IPS-11a (cell line): ENCODE results near the gene OR51B6.
"Not testable (repeated sequence)": the region's sequence is repeated elsewhere in the genome, so short reads cannot be mapped to it uniquely, and the experiment has no call there.

Source experiments
- H3K4me3 ChIP-seq: one replicate; pipeline ENCODE4 v1.5.1; 2013; ENCODE audit warnings: low read depth, low read length, control low read depth

The OR51B6 gene, protein sequence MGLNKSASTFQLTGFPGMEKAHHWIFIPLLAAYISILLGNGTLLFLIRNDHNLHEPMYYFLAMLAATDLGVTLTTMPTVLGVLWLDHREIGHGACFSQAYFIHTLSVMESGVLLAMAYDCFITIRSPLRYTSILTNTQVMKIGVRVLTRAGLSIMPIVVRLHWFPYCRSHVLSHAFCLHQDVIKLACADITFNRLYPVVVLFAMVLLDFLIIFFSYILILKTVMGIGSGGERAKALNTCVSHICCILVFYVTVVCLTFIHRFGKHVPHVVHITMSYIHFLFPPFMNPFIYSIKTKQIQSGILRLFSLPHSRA

DNA sequence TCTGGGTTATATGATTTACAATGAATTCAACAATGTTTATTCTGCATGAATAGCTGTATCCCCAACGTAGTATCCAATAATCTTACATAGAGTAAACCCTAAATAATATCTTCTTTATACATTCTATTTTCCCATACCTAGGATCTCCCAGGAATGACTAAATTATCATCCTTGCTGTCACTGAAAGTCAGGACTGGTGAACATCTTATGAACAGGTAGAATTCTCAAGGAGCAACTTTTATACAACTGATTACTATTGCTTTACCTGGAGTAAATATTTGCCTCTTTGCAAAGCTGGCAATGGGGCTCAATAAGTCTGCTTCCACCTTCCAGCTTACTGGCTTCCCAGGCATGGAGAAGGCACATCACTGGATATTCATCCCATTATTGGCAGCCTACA is at the start of gene OR51B6:
Gene OR51B6 (plus strand): TSS at position 301 of the 400 bp plus-strand sequence. CDS start 0 bp downstream, at position 301.
- no peak within 1 kb of the TSS for H3K4me3 ChIP-seq

DNA sequence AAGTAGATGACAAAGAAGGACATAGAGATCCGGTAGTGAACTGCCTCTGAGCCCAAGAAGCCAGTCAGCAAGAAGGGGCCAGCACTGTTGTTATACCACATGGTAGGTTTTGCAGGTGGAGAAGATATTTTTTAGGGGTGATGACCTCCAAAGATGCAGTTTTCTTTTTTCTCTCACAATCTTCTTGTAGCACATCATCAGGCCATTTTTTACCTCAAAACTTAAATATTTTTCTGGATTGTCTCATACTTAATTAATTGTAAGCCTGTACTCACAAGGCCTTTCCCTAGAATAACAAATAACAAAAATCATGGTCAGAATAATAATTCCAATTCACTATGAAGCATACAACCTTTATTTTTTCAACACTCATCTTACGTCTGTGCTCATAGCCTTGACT is 49.5 kb upstream of the OR51B6 start, which contains the start of gene OR51B4:
Gene OR51B4 (minus strand): TSS at position 101 of the 400 bp plus-strand sequence. CDS start 0 bp downstream, at position 101.
- no peak within 1 kb of the TSS for H3K4me3 ChIP-seq

DNA sequence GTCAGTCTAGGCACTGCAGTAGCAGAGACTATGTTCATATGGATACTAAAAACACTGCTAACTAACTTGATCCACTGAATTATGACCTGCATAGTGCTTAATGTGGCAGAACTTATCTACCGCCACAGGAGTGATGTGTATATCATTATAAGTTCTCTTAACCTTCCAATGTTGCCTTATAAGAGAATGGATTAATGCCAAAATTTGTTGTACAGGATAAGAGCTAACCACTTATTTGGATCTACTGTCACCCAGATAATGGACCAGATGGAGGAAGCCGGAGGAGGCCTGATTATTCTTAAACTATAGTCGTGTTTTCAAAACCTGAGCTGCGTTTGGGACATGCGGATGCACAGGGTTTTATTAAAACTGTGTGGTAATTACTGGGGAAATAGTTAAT is 47.7 kb upstream of the OR51B6 start:
- no peak overlapping the region for H3K4me3 ChIP-seq

DNA sequence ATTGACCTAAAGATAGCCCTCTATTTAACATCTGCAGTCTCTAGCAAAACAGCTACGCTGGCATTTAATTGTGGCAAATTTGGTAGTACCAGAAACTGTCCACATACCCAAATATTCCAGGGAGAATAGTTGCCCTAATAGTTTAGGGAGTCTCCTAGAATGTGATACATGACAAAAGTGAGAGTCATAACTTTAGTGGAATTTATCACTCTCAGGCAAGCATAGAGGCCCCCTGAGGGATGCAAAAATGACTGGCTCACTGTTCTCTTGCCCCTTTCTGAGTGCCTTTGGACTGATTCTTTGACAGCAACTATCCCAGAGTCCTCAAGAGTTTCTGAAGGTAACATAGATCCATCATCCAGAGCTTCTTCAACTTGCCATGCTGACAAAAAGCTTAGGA is 47.3 kb upstream of the OR51B6 start:
- H3K4me3 ChIP-seq: no peak overlapping the region

DNA sequence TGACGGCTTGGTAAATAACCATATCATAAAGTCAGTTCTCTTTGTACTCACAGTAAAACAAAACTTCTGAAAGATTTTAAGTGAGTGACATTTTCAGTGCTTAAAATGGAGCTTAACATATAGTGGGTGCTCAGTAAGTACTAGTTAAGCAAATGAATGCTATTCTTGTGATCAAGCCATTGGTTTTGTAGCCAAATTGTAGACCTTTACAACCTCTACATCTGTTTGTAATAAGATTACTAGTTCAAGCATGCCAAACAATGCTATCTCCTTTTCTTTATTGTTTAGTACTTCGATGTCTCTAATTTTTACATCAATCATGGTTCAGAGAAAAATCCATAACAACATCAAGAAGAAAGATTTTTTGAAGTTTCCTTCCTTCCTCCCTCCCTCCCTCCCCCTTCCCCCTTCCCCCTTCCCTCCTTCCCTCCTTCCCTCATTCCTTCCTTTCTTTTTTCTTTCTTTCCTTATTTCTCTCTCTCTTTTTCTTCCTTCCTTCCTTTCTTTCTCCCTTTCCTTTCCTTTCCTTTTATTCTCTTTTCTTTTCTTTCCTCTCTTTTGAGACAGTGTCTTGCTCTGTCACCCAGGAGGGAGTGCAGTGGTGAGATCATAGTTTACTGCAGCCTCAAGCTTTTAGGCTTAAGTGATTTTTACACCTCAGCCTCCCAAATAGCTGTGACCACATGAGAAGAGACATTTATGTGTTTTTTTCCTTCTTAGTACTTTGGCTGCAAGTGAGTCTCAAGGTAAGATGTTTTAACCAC is 43.9 kb upstream of the OR51B6 start:
- H3K4me3 ChIP-seq: no peak overlapping the region

DNA sequence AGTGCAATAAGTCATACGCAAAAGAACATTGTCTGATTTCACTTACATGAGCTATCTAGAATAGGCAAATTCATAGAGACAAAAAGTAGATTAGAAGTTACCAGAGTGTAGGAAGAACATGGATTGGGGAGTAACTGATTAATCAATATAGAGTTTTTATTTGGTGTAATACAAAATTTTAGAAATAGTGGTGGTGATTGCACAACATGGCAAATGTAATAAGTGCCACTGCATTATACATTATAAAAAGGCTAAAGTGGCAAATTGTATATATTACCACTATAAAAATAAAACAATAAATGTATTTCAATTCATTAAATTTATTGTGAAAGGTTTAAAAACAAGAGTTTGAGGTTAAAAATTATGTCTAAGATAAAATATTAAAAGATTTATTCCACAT is 40.9 kb upstream of the OR51B6 start:
- no peak overlapping the region for H3K4me3 ChIP-seq

DNA sequence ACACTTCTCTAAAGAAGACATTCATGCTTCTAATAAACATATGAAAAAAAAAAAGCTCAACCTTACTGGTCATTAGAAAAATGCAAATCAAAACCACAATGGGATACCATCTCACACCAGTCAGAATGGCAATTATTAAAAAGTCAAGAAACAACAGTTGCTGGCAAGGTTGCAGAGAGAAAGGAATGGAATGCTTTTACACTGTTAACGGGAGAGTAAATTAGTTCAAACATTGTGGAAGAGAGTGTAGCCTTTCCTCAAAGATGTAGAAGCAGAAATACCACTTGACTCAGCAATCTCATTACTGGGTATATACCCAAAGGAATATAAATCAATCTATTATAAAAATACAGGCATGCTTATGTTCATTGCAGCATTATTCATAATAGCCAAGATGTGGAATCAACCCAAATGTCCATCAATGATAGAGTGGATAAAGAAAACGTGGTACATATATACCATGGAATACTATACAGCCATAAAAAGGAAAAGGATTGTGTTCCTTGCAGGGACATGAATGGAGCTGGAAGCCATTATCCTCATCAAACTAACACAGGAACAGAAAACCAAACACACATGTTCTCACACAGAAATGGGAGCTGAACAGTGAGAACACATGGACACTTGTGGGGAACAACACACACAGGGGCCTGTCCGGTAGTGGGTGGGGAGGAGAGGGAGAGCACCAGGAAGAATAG is 37.8 kb upstream of the OR51B6 start:
- not testable (repeated sequence) for H3K4me3 ChIP-seq

DNA sequence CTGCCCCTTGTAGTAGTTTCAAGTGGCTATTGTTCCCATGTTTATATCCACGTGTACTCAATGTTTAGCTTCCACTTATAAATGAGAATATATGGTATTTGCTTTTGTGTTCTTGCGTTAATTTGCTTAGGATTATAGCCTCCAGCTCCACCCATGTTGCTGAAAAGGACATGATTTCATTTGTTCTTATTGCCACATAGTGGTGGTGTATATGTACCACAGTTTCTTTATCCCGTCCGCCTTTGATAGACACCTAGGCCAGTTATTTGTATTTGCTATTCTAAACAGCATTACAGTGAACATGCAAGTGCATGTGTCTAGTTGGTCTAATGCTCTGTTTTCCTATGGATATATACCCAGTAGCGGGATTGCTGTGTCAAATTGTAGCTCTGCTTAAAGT is 34.0 kb upstream of the OR51B6 start:
- H3K4me3 ChIP-seq: no peak overlapping the region

DNA sequence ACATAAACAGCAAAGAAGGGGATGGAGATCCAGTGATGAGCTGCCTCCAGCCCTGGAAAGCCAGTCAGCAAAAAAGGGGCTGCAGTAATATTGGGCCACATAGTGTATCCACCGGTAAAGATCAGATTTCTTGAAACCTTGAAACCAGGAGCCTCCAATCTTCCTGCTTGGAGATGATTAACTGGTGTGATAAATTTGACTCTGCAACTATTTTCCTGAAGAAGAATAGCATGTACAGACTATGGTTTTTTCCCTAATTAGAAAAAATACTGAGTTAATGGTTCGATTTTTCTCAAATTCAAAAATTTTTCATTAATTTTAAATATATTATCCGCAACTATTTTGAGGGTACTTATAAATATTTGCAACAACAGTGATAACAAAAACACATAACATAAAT is 27.1 kb upstream of the OR51B6 start, which contains the start of gene OR51B2:
Gene OR51B2 (minus strand): TSS at position 101 of the 400 bp plus-strand sequence. CDS start 0 bp downstream, at position 101.
- no peak within 1 kb of the TSS for H3K4me3 ChIP-seq

DNA sequence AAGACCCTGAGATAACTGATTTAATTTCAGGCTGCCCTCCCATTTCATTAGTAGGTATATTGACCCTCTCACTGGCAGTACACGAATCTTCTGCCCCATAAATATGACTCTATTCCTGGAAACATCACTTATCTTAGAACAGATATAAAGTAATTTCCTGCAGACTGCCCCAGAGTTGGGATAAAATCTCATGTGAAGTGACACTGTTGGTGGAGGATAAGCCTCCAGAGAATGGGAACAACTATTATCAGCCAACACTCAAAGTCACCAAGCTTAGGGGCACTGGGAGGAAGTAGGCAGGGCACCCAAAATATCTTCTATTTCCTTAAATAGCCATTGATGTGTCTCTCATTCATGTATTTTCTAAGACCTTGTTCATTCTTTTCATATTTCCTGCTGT is 16.1 kb upstream of the OR51B6 start:
- no peak overlapping the region for H3K4me3 ChIP-seq

DNA sequence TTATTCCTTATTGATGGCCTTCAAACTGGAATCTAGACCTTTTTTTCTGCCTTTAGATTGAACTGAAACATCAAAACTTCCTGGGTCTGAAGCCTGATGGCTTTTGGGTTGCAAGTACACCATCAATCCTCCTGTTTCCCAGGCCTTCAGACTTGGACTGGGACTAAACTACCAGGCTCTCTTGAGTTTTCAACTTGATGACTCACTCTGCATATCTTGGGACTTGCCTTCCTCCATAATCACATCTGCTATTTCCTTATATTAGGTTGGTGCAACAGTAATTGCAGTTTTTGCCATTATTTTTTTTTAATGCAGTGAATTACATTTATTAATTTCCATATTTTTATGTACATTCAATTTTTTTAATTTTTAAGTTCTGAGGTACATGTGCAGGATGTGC is 15.0 kb upstream of the OR51B6 start:
- no peak overlapping the region for H3K4me3 ChIP-seq

DNA sequence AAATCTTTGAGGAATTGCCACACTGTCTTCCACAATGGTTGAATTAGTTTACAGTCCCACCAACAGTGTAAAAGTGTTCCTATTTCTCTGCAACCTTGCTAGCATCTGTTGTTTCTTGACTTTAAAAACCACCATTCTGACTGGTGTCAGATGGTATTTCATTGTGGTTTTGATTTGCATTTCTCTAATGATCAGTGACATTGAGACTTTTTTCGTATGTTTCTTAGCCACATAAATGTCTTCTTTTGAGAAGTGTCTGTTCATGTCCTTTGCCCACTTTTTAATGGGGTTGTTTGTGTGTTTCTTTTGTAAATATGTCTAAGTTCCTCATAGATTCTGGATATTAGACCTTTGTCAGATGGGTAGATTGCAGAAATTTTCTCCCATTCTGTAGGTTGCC is 14.1 kb upstream of the OR51B6 start:
- not testable (repeated sequence) for H3K4me3 ChIP-seq

DNA sequence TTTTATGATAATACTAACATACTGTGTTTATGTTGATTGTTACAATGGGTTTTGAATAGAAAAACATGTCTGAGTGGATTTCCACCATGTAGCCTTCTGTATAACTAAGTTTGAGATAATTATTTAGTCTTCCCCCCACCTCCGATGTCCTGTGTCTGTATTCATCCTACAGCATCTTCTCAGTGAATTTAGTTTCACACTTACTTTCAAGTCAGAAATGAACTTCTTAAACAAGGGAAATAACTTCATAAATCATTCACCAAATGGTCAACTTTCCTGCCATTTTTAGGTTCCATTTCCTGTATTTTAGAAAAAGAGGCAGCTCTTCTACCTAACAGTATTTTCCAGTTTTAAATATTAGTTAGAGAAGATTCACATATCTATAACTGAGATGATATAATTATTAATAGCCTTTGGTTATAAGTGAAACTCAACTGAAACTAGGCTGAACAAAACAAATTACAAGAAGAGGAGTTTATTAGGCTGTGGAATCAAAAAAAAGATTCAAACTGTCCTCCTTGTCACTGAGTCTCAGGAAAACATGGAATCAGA is 11.5 kb upstream of the OR51B6 start:
- H3K4me3 ChIP-seq: no peak overlapping the region

DNA sequence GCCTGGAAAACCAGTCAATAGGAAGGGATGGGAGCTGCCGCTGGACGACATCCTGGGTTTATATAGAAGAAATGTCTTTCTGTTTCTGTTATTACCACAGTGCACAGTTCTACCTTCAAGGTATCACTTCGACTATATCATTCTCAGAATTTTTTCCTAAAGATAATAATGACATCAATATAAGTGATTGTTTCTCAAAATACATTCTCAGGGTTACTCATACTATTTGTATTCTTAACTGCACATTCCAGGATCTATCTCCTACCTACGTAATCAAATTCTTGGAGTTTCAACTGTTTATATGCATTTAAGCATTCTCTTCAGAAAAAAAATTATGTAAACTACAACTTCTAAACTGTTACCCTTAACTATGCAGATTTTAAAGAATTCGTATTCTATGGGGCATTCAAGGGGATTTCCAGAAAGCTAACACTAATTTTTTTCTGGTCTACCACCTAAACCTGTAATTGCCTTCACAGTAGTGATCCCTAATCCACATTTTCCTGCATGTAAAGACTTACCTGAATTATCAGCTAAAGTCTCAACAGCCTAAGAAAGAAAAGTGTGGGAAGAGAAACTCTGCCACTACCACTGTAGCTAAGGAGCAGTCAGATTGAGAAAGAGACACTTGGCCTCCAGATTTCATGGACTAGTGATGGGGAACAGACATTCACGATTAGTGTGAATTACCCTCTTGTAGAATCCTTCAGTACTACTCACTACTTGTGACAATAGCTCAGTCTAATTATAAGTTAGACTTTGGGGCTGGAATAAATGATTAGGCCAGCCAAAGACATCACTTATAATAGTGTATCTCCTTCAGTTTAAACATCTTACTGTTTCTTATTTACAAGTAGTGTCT is 7.6 kb upstream of the OR51B6 start, which contains the start of gene OR51B5:
Gene OR51B5 (minus strand): TSS at position 51 of the 862 bp plus-strand sequence. CDS start 0 bp downstream, at position 51.
- no peak within 1 kb of the TSS for H3K4me3 ChIP-seq

DNA sequence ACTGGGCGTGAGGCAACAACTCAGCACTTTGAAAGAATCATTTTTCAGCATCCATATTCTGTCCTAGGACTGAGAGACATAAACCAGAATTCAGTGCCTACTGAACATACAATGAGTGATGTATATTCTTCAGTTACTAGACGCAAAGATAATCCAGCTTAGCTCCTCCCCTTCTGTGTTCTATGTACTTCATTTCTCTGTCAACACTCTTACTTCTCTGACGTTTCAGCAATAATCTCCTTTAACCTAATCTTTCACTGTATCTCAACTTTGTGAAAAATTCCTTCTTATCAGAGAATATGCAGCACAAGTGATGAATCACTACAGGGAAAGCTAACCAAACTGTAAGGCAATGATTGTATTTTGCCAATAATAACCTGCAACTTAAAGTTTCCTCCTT is 5.5 kb upstream of the OR51B6 start:
- H3K4me3 ChIP-seq: no peak overlapping the region

DNA sequence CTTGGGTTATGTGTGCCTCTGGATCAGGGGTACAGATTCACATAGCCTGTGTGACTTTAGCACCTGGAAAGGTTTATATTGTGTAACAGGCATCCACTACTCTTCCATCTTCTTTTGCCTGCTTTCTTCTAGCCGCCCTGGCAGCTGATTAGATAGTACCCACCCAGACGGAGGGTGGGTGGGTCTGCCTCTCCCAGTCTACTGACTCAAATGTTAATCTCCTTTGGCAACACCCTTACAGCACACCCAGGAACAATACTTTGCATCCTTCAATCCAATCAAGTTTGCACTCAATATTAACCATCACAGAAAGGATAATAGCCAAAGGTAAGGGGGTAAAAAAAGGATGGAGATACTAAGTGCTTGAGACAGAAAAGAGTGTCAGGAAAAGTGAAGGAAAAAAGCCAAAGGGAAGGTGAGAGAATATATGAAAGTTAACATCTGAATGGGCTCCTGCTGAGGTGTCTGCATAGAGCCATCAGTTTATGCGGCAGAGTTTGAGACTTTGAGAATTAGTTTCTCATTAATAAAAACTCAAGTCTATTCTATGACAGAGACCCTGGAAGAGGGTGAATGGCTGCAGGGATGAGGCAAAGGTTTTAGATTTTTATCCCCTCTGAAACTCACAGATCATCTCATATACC is 2.6 kb upstream of the OR51B6 start:
- H3K4me3 ChIP-seq: no peak overlapping the region

DNA sequence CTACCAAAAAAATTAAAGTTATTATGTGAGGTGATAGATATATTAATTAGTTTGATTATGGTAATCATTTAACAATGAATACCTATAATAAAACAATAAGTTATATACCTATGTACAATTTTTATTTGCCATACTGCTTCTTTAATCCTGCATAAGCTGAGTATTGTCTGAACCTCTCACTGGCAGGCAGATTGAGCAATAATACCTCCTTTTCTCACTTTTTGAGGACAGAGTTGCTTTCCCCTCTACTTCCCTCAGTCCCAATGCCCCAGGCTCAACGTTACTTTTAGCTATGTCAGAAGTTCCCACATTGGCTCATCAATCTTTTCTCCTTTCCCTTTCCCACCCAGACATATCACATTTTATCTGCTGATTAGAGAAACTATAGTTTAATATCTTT is 1.8 kb upstream of the OR51B6 start:
- H3K4me3 ChIP-seq: no peak overlapping the region

DNA sequence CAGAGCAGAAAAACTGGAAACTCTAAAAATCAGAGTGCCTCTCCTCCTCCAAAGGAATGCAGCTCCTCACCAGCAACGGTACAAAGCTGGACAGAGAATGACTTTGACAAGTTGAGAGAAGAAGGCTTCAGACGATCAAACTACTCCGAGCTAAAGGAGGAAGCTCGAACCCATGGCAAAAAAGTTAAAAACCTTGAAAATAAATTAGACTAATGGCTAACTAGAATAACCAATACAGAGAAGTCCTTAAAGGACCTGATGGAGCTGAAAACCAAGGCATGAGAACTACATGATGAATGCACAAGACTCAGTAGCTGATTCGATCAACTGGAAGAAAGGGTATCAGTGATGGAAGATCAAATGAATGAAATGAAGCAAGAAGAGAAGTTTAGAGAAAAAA is 4.7 kb downstream of the OR51B6 start:
- H3K4me3 ChIP-seq: not testable (repeated sequence)

DNA sequence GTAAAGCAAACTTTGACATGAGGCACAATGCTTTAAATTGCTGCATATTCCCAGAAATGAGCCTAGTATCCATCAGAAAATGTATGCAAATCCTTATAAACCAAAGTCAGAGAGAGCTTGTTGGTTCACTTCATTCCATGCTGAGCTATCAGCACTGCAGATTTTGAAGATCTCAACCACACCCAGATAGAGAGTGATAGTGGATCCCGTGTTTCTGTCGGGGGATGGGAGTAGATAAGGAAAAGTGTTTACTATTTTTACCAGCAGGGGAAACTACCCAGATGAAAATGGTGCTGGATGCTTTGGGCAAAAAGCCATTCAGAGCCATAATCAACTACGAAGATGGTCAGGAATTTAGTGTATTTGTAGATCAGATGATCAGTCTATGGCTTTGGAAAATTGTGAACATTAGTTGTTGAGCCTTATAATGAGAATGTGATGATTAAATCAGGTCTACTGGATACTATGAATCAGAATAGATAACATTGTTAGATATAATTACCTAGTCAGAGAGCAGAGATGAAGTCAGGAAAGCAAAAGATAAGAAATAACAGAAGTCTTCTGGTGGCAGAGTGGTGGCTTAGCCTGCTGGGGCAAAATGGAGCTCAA is 10.8 kb downstream of the OR51B6 start:
- H3K4me3 ChIP-seq: no peak overlapping the region
